Measurements from ENCODE around the gene LRP1B. TPM values are rescaled to one million over a fixed set of nuclear protein-coding genes. Genes with fewer than 3 reads are reported as not detected.
"Not testable (repeated sequence)": the region's sequence is repeated elsewhere in the genome, so short reads cannot be mapped to it uniquely, and the experiment has no call there.

LRP1B gene
- total and polyA plus RNA-seq, 2 donors from 2014 or later = 0.69 to 1.2 TPM

- no peak for DNase-seq
- Histone ChIP-seq H3K36me3 (ENCODE audit: control insufficient read depth in 2 of 3, insufficient read depth in 3 of 3, low read length in 3 of 3) (no peaks in the 10 kb centered on the region), H3K4me3 (ENCODE audit: low read length in 3 of 3) (no peak overlapping the region), H3K4me1 (ENCODE audit: control insufficient read depth in 2 of 3, insufficient read depth in 2 of 3, low read depth in 1 of 3, low read length in 3 of 3) (no peaks in the 10 kb centered on the region), H3K9me3 (ENCODE audit: control insufficient read depth in 2 of 3, insufficient read depth in 1 of 3, low read length in 3 of 3) (no peaks in the 10 kb centered on the region), H3K27me3 (ENCODE audit: control insufficient read depth, insufficient read depth, low read length) (no peaks in the 10 kb centered on the region), H3K9ac (ENCODE audit: low read length in 3 of 3) (no peak overlapping the region), H3K27ac (ENCODE audit: low read depth in 2 of 2, low read length in 2 of 2) (no peak overlapping the region)
- intact Hi-C loops (cut with DNase I) = no loop called here
- no peak for FAIRE-seq
- TF ChIP-seq, protein P1, sequence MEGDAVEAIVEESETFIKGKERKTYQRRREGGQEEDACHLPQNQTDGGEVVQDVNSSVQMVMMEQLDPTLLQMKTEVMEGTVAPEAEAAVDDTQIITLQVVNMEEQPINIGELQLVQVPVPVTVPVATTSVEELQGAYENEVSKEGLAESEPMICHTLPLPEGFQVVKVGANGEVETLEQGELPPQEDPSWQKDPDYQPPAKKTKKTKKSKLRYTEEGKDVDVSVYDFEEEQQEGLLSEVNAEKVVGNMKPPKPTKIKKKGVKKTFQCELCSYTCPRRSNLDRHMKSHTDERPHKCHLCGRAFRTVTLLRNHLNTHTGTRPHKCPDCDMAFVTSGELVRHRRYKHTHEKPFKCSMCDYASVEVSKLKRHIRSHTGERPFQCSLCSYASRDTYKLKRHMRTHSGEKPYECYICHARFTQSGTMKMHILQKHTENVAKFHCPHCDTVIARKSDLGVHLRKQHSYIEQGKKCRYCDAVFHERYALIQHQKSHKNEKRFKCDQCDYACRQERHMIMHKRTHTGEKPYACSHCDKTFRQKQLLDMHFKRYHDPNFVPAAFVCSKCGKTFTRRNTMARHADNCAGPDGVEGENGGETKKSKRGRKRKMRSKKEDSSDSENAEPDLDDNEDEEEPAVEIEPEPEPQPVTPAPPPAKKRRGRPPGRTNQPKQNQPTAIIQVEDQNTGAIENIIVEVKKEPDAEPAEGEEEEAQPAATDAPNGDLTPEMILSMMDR (IDR thresholded peaks at IDR 0.05; ENCODE audit: borderline replicate concordance, extremely low read depth, insufficient read depth) = no peak
Observed at GRCh38 chr2:140348826-140349225, 1782.0 kb downstream of the LRP1B start.

- FAIRE-seq (no peak), DNase-seq (no peak)
- no peaks in the 10 kb centered on the region for H3K4me1 ChIP-seq (ENCODE audit: control insufficient read depth in 2 of 3, insufficient read depth in 2 of 3, low read depth in 1 of 3, low read length in 3 of 3)
- no peaks in the 10 kb centered on the region for H3K9me3 ChIP-seq (ENCODE audit: control insufficient read depth in 2 of 3, insufficient read depth in 1 of 3, low read length in 3 of 3)
- TF ChIP-seq, protein P1 (IDR thresholded peaks at IDR 0.05; ENCODE audit: borderline replicate concordance, extremely low read depth, insufficient read depth) = no peak
- no peak overlapping the region for H3K4me3 ChIP-seq (ENCODE audit: low read length in 3 of 3)
- no peak overlapping the region for H3K9ac ChIP-seq (ENCODE audit: low read length in 3 of 3)
- no peaks in the 10 kb centered on the region for H3K27me3 ChIP-seq (ENCODE audit: control insufficient read depth, insufficient read depth, low read length)
- intact Hi-C loops (cut with DNase I) = no loop called here
- H3K27ac ChIP-seq (ENCODE audit: low read depth in 2 of 2, low read length in 2 of 2) = no peak overlapping the region
- no peaks in the 10 kb centered on the region for H3K36me3 ChIP-seq (ENCODE audit: control insufficient read depth in 2 of 3, insufficient read depth in 3 of 3, low read length in 3 of 3)
Observed at GRCh38 chr2:140344838-140345237, 1786.0 kb downstream of the LRP1B start.

DNA sequence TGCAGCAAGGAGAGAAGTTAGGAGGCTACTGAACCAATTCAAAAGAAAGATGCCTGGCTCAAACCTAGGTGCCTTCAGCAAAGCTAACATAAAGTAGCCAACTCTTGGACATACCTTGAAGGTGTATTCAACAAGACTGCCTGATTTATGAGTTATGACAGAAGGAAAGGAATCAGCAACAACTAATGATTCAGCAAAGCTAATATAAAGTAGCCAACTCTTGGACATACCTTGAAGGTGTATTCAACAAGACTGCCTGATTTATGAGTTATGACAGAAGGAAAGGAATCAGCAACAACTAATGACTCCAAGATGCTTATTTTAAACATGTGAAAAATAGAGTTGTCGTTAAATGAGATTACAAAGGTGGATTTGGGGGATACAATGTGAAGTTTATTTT lies 1786.5 kb downstream of the LRP1B start:
- H3K36me3 ChIP-seq (ENCODE audit: control insufficient read depth in 2 of 3, insufficient read depth in 3 of 3, low read length in 3 of 3); H3K9ac ChIP-seq (ENCODE audit: low read length in 3 of 3); H3K9me3 ChIP-seq (ENCODE audit: control insufficient read depth in 2 of 3, insufficient read depth in 1 of 3, low read length in 3 of 3); H3K4me1 ChIP-seq (ENCODE audit: control insufficient read depth in 2 of 3, insufficient read depth in 2 of 3, low read depth in 1 of 3, low read length in 3 of 3); H3K4me3 ChIP-seq (ENCODE audit: low read length in 3 of 3); intact Hi-C loops (cut with DNase I); H3K27me3 ChIP-seq (ENCODE audit: control insufficient read depth, insufficient read depth, low read length); DNase-seq; FAIRE-seq; H3K27ac ChIP-seq (ENCODE audit: low read depth in 2 of 2, low read length in 2 of 2): not testable (repeated sequence)

DNA sequence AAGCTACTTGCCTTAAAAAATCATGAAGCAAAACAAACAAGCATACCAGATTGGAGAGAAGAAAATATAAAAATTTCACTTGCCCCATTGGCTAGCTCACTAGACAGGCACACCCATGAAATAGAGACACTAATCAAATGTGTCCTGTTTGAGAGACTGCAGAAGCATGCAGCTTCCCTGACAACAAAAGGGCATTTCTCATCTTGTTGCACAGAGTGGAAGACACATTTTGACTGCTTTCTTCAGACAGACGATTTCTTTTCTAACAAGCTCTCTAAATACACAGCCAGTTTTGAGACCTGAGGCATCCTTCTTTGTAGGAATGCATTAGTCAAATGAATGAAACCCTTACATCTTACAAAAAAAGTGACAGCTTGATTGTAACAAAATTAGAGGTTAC lies 1792.0 kb downstream of the LRP1B start:
- no peaks in the 10 kb centered on the region for H3K36me3 ChIP-seq (ENCODE audit: control insufficient read depth in 2 of 3, insufficient read depth in 3 of 3, low read length in 3 of 3)
- intact Hi-C loops (cut with DNase I) = no loop called here

More for the DNA sequence above, 1792.0 kb downstream of the LRP1B start:
- no peak overlapping the region for H3K27ac ChIP-seq (ENCODE audit: low read depth in 2 of 2, low read length in 2 of 2)
- no peaks in the 10 kb centered on the region for H3K27me3 ChIP-seq (ENCODE audit: control insufficient read depth, insufficient read depth, low read length)
- no peaks in the 10 kb centered on the region for H3K4me1 ChIP-seq (ENCODE audit: control insufficient read depth in 2 of 3, insufficient read depth in 2 of 3, low read depth in 1 of 3, low read length in 3 of 3)
- no peak for FAIRE-seq
- DNase-seq = no peak
- no peak overlapping the region for H3K4me3 ChIP-seq (ENCODE audit: low read length in 3 of 3)
- no peak overlapping the region for H3K9ac ChIP-seq (ENCODE audit: low read length in 3 of 3)
- no peaks in the 10 kb centered on the region for H3K9me3 ChIP-seq (ENCODE audit: control insufficient read depth in 2 of 3, insufficient read depth in 1 of 3, low read length in 3 of 3)
- TF ChIP-seq, protein P1 (IDR thresholded peaks at IDR 0.05; ENCODE audit: borderline replicate concordance, extremely low read depth, insufficient read depth) = no peak
